GM12891 (cell line): ENCODE data around the gene CNOT10.
"Not testable (repeated sequence)": the region's sequence is repeated elsewhere in the genome, so short reads cannot be mapped to it uniquely, and the experiment has no call there.

ENCODE experiments used
- PAX5 ChIP-seq: IDR thresholded peaks from 2 replicates; pipeline ENCODE4 v1.6.1; 2011; ENCODE audit warnings: low read length, moderate library complexity, mild to moderate bottlenecking; ENCODE audit not compliant: insufficient read depth, severe bottlenecking
- POLR2A ChIP-seq: IDR thresholded peaks from 2 replicates; pipeline ENCODE4 v1.6.1; 2011; ENCODE audit warnings: low read depth, low read length, control low read depth
- POLR2AphosphoS5 ChIP-seq: IDR thresholded peaks from 2 replicates; pipeline ENCODE4 v1.6.1; 2011; ENCODE audit warnings: low read depth, low read length, control low read depth
- SPI1 ChIP-seq: IDR thresholded peaks from 2 replicates; pipeline ENCODE4 v1.6.1; 2011; ENCODE audit warnings: low read depth, low read length, control low read depth
- TAF1 ChIP-seq: IDR thresholded peaks from 2 replicates; pipeline ENCODE4 v1.6.1; 2011; ENCODE audit warnings: low read depth, low read length, control low read depth

- TF ChIP-seq POLR2A, SPI1, TAF1, POLR2AphosphoS5, PAX5: not testable (repeated sequence)
These were observed 96.9 kb downstream of the CNOT10 start for GRCh38 chr3:32781969-32782270.
